Activated naive CD8-positive, alpha-beta T cell (primary cell): ENCODE results near the gene FBXL5.

Source experiments
- H3K27ac Mint-ChIP-seq: one replicate; pipeline ENCODE4 v1.8.0; 2021; ENCODE audit warnings: mixed read lengths
- H3K27me3 Mint-ChIP-seq: one replicate; pipeline ENCODE4 v1.8.0; 2021; ENCODE audit warnings: mixed read lengths
- H3K36me3 Mint-ChIP-seq: one replicate; pipeline ENCODE4 v1.8.0; 2021; ENCODE audit warnings: mixed read lengths
- H3K4me1 Mint-ChIP-seq: one replicate; pipeline ENCODE4 v1.8.0; 2021; ENCODE audit warnings: low read depth, mixed read lengths
- H3K4me3 Mint-ChIP-seq: one replicate; pipeline ENCODE4 v1.8.0; 2021; ENCODE audit warnings: mild to moderate bottlenecking, mixed read lengths
- H3K9me3 Mint-ChIP-seq: one replicate; pipeline ENCODE4 v1.8.0; 2021; ENCODE audit warnings: low read depth, mixed read lengths

Gene FBXL5, protein sequence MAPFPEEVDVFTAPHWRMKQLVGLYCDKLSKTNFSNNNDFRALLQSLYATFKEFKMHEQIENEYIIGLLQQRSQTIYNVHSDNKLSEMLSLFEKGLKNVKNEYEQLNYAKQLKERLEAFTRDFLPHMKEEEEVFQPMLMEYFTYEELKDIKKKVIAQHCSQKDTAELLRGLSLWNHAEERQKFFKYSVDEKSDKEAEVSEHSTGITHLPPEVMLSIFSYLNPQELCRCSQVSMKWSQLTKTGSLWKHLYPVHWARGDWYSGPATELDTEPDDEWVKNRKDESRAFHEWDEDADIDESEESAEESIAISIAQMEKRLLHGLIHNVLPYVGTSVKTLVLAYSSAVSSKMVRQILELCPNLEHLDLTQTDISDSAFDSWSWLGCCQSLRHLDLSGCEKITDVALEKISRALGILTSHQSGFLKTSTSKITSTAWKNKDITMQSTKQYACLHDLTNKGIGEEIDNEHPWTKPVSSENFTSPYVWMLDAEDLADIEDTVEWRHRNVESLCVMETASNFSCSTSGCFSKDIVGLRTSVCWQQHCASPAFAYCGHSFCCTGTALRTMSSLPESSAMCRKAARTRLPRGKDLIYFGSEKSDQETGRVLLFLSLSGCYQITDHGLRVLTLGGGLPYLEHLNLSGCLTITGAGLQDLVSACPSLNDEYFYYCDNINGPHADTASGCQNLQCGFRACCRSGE

DNA sequence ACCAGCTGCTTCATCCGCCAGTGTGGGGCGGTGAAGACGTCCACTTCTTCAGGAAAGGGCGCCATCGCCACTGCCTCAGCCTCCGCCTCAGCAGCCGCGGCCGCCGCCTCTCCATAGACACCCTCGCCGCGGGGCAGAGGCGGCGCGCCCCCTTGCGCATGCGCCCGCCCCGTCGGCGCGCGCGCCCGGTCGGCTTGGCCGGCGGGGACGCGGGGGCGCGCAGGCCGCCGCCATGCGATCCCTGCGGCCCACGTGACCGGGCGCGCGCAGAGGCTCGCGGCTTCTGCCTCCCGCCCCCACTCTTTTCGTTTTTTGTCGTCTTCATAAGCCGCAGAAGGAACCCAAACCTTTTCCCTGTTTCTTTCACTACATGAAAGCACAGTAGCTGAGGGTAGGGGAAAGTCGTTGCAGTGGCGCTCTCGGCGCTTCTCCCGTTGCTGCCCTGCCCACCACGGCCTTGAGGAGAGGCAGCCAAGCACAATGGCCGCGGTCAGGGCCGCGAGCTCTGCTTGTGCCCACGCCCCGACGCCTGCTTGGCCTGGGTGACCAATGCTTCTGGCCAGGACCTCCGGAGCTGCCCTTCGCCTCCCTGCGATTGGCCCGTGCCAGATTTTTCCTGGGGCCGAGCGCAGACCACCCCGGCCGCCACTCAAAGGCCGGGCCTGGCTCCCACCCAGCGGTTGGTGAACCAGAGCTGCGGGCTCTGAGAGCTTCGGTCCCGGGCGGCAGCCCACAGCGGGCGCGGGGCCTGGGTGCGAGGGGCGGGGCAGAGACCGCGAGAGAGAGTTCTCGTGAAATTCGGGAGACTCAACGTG is at the start of gene FBXL5:
TSS of gene FBXL5 (minus strand) at position 135 of the 815 bp plus-strand sequence. CDS start at position 65, 70 bp downstream.
- Mint-ChIP-seq H3K9me3 (no peaks in the 10 kb centered on the region), H3K4me1 (peaks cover 51% of the 10 kb centered on the region), H3K27me3 (no peaks in the 10 kb centered on the region), H3K4me3 (peak within 1 kb of the TSS; percentile 98), H3K27ac (peak within 1 kb of the TSS; percentile 97), H3K36me3 (no peaks in the 10 kb centered on the region)

DNA sequence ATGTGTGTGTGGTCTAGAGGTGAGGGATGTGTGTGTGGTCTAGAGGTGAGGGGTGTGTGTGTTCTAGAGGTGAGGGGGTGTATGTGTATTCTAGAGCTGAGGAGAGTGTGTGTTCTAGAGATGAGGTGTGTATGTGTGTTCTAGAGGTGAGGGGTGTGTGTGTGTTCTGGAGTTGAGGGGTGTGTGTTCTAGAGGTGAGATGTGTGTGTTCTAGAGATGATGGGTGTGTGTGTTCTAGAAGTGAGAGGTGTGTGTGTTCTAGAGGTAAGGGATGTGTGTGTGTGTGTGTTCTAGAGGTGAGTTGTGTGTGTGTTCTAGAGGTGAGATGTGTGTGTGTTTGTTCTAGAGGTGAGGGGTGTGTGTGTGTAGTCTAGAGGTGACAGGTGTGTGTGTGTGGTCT is 49.0 kb upstream of the FBXL5 start:
- H3K9me3 Mint-ChIP-seq = no peaks in the 10 kb centered on the region

DNA sequence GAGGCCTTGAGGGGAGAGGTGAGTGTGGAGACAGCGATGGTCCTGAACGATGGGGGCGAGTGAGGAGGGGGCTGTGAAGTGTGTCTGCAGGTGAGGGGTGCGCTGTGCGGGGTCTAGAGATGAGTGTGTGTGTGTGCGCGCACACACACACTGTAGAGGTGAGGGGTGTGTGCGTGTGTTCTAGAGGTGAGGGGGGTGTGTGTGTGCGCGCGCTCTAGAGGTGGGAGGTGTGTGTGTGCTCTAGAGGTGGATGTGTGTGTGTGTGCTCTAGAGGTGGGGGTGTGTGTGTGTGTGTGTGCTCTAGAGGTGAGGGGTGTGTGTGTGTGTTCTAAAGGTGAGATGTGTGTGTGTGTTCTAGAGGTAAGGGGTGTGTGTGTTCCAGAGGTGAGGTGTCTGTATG is 48.3 kb upstream of the FBXL5 start:
- H3K27ac Mint-ChIP-seq = no peak overlapping the region
- peaks cover 9% of the 10 kb centered on the region for H3K27me3 Mint-ChIP-seq
- peaks cover 12% of the 10 kb centered on the region for H3K4me1 Mint-ChIP-seq
- H3K9me3 Mint-ChIP-seq = no peaks in the 10 kb centered on the region
- H3K36me3 Mint-ChIP-seq = no peaks in the 10 kb centered on the region
- H3K4me3 Mint-ChIP-seq = peak overlapping the region; percentile 82

More for the DNA sequence above, 49.0 kb upstream of the FBXL5 start:
- no peaks in the 10 kb centered on the region for H3K36me3 Mint-ChIP-seq
- H3K27ac Mint-ChIP-seq = no peak overlapping the region
- H3K27me3 Mint-ChIP-seq = peaks cover 8% of the 10 kb centered on the region
- H3K4me3 Mint-ChIP-seq = peak overlapping the region; percentile 82
- H3K4me1 Mint-ChIP-seq = peaks cover 12% of the 10 kb centered on the region

DNA sequence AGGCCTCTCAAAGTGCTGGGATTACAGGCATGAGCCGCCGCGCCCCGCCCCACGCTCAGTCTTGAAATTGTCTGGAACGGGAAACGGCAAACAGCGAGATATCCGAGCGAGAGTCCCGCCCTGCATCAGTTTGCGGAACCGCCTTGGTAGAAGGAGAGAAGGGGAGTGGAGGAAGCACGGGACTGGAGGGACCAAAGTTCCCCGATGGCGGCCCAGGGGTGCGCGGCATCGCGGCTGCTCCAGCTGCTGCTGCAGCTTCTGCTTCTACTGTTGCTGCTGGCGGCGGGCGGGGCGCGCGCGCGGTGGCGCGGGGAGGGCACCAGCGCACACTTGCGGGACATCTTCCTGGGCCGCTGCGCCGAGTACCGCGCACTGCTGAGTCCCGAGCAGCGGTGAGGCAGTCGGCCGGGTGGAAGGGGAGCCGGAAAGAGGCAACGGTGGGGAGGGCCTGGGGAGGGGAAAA is 47.8 kb upstream of the FBXL5 start, which contains the start of gene BST1:
TSS of gene BST1 (plus strand) at position 125 of the 463 bp plus-strand sequence. CDS start at position 205, 80 bp downstream.
- Mint-ChIP-seq H3K27me3 (peaks cover 9% of the 10 kb centered on the region), H3K27ac (peak within 1 kb of the TSS; percentile 13), H3K9me3 (no peaks in the 10 kb centered on the region), H3K4me3 (peak within 1 kb of the TSS; percentile 88), H3K4me1 (peaks cover 12% of the 10 kb centered on the region), H3K36me3 (no peaks in the 10 kb centered on the region)

DNA sequence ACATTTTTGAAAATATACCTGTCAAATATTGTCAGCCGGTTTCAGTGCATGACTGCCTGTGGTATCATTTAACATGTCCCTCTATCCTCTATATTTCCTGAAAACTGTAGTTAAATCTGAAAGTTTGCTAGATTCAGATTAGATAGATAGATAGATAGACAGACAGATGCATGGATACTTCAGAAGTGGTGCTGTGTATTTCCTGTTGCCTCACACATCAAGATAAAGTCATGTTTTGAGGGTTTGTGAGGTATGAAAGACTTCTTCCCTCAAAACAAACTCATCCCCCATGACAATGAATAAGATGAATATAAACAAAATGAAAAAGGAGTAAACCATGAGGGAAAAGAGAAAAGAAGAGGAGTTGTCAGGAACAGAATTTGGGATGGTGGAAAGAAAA is 41.7 kb upstream of the FBXL5 start:
- H3K27me3 Mint-ChIP-seq = peaks cover 12% of the 10 kb centered on the region
- H3K4me3 Mint-ChIP-seq = no peak overlapping the region
- H3K9me3 Mint-ChIP-seq = no peaks in the 10 kb centered on the region
- H3K27ac Mint-ChIP-seq = no peak overlapping the region
- peaks cover 5% of the 10 kb centered on the region for H3K4me1 Mint-ChIP-seq
- no peaks in the 10 kb centered on the region for H3K36me3 Mint-ChIP-seq

DNA sequence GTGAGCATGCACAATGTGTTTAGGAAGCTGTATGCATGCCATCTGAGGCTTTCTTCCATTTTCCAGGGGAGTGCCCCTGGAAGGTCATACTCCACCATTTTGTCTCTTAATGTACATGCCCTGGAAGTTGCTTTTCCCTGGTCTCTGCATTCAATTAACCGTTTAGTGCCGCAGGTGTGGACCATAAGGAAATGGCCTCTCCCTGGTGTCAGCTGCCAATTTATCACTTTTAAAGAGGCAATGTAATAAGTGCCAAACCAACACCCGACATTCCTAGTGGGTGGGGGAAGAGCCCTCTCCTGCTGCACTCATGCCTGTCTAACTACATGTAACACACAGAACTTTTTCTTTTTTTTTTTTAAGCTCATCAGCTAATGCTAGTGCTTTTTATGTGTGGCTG is 40.6 kb upstream of the FBXL5 start:
- H3K9me3 Mint-ChIP-seq = no peaks in the 10 kb centered on the region
- H3K27me3 Mint-ChIP-seq = peaks cover 12% of the 10 kb centered on the region
- H3K36me3 Mint-ChIP-seq = no peaks in the 10 kb centered on the region
- H3K4me1 Mint-ChIP-seq = peaks cover 5% of the 10 kb centered on the region
- no peak overlapping the region for H3K27ac Mint-ChIP-seq
- no peak overlapping the region for H3K4me3 Mint-ChIP-seq

DNA sequence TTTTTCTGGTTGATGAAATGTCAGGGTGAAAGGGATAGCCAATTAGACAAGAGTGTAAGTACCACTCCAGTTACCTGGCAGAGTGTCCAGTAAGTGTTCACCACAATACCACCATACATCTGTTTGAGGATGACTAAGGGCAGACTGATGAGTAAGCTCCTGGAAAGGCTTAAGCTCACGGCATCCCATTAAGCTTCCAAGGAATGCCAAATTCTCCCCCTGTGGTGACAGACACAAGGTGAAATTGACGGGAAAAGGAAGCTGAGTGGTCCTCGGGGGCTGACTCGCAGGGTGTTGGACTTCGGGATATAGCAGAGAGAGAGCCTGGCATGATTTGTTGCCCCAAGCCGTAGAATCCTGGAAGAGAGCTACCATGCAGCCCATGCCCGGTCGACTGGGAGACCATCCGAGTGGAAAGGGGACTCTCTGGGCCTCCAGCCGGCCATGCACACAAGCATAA is 40.1 kb upstream of the FBXL5 start:
- Mint-ChIP-seq H3K36me3 (no peaks in the 10 kb centered on the region), H3K4me3 (no peak overlapping the region), H3K27me3 (peaks cover 12% of the 10 kb centered on the region)

DNA sequence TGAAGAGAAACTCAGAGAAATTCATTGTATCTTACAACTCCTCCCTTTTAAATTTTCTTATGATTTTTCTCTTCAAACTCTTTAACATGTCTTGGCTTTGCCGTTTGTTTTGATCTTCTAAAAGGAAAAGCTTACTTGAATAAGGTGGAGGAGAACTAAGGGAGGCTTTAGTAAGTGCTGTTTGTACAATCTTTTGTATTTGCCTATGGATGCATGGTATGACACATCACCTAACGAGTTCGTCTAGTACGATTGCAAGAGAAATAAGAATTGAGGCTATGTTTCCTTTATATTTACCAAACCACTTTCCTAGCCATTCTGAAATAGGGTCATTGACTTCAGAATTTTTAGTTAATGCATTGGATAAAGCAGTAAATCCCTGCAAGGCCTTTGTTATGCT is 39.3 kb upstream of the FBXL5 start:
- Mint-ChIP-seq H3K27me3 (peaks cover 7% of the 10 kb centered on the region), H3K36me3 (peaks cover 2% of the 10 kb centered on the region), H3K4me3 (no peak overlapping the region), H3K9me3 (no peaks in the 10 kb centered on the region), H3K4me1 (peaks cover 5% of the 10 kb centered on the region), H3K27ac (no peak overlapping the region)

More for the DNA sequence above, 40.1 kb upstream of the FBXL5 start:
- Mint-ChIP-seq H3K9me3 (no peaks in the 10 kb centered on the region), H3K4me1 (peaks cover 5% of the 10 kb centered on the region), H3K27ac (no peak overlapping the region)

DNA sequence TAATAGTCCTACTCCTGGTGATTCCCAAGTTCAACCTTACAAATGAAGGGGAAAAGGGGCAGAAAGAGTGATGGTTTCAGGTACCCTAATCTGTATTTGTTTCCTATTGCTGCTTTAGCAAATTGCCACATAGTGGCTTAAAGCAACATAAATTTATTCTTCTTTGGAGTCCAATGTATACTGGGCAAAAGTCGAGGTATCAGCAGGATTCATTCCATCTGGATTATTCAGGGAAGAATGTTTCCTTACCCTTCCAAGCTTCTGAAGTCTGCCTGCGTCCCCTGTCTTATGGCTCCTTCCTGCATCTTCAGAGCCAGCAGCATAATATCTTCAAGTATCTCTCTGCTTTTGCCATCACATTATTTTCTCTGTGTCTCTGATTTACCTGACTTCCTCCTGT is 37.4 kb upstream of the FBXL5 start:
- Mint-ChIP-seq H3K36me3 (peaks cover 6% of the 10 kb centered on the region), H3K4me1 (peaks cover 5% of the 10 kb centered on the region), H3K27ac (no peak overlapping the region), H3K9me3 (no peaks in the 10 kb centered on the region), H3K27me3 (peaks cover 3% of the 10 kb centered on the region), H3K4me3 (no peak overlapping the region)

DNA sequence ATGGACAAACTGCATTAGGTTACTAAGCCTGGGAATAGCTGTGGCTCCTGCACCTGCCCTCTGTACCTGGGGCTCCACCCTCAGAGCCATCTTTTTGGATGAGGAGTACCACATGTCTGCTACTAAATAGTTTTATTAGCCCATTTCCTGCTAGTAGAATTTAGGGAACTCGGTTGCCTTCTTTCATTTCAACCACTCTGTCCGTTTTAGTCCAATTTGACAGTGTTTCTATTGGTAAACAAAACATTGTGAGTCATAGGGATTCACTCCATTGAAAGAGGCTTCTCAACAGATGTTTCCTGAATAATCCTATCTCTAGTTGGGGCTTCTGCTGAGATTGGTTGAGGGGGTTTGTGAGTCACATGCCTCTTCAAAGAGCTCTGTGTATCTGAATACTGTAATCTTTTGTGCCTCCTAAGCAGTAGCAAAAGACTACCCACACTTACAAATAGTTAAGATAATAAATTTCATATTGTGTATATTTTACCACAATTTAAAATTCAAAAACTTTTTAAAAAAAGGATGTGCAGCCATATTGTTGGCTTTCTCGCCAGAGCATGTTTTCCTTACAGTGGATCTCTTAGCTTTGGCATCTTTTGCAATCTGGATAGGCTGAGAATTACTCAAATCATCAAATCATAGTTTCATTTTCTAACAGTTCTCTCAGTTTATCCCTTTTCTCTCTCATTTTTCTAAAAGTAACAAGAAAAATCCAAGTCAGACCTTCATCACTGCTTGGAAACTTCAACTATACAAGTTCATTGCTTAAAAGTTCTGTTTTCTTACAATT is 36.4 kb upstream of the FBXL5 start:
- no peak overlapping the region for H3K27ac Mint-ChIP-seq
- no peak overlapping the region for H3K4me3 Mint-ChIP-seq
- H3K4me1 Mint-ChIP-seq = no peaks in the 10 kb centered on the region
- H3K27me3 Mint-ChIP-seq = no peaks in the 10 kb centered on the region
- H3K9me3 Mint-ChIP-seq = no peaks in the 10 kb centered on the region
- H3K36me3 Mint-ChIP-seq = peaks cover 6% of the 10 kb centered on the region

DNA sequence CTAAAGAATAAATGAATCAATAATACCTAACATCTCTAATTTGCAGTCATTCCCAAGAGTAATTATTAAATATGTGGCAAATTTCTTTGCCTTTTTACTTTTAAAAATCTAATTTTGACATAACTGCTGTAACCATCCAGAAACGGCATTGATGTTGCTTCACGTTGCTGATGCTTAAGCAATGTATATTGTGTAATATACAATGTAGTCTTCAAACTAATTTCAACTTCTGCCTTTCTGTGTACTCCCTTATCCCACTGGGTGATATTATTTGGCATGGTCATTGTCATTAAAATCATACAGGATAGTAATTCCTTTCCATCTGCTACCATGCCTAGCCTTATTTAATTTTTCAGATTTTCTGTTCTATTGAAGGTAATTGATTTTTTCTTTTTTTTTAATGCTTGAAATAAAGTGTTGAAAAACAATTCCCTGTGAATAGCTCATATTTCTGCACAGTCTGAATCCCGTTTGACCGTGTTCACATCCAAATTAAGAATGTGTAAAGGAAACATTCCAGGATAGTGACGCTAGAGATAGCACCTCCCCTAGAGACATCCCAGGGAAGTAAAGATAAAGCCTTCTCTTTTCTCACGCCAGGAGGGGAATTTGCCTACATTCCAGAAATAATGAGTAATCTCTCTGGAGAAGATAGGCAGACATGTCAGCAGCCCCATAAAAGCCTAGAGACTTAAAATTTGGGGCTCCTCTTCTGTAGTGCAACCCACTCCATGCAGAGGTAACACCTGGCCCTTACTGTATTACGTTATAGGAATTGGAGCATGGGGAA is 35.1 kb upstream of the FBXL5 start:
- Mint-ChIP-seq H3K4me1 (peaks cover 2% of the 10 kb centered on the region), H3K9me3 (no peaks in the 10 kb centered on the region), H3K4me3 (no peak overlapping the region)

DNA sequence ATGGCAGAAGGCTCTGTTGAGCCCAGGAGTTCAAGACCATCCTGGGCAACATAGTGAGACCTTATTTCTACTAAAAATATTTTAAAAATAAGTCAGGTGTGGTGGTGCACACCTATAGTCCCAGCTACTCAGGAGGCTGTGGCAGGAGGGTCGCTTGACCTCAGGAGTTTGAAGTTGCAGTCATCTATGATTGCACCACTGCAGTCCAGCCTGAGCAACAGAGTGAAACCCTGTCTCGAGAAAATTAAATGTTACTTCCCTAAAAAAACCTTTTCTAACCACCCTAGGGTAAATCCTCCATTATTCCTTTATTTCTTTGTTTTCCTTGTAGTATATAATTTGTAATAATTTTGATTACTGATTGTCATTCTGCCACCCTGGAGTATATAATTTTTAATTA is 34.4 kb upstream of the FBXL5 start:
- Mint-ChIP-seq H3K4me1 (peaks cover 9% of the 10 kb centered on the region), H3K36me3 (peaks cover 15% of the 10 kb centered on the region), H3K27me3 (no peaks in the 10 kb centered on the region), H3K4me3 (no peak overlapping the region), H3K27ac (no peak overlapping the region), H3K9me3 (no peaks in the 10 kb centered on the region)

More for the DNA sequence above, 35.1 kb upstream of the FBXL5 start:
- Mint-ChIP-seq H3K27me3 (no peaks in the 10 kb centered on the region), H3K36me3 (peaks cover 12% of the 10 kb centered on the region), H3K27ac (no peak overlapping the region)

DNA sequence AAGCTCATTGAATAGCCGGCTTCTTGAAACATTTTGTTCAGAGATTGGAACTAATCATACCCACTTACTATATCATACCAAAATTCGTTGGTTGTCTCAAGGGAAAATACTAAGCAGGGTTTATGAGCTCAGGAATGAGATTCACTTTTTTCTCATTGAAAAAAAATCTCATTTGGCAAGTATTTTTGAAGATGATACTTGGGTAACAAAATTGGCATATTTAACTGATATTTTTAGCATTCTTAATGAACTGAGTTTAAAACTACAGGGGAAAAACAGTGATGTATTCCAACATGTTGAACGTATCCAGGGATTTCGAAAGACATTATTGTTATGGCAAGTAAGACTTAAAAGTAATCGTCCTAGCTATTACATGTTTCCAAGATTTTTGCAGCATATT is 32.9 kb upstream of the FBXL5 start:
- Mint-ChIP-seq H3K4me3 (no peak overlapping the region), H3K36me3 (peaks cover 15% of the 10 kb centered on the region), H3K27me3 (no peaks in the 10 kb centered on the region), H3K27ac (no peak overlapping the region), H3K4me1 (peaks cover 21% of the 10 kb centered on the region), H3K9me3 (no peaks in the 10 kb centered on the region)
